T47D (cell line): ENCODE measurements around the gene BCO1.
"Not testable (repeated sequence)": the region's sequence is repeated elsewhere in the genome, so short reads cannot be mapped to it uniquely, and the experiment has no call there.

Experiments
- DNase-seq, 2 experiments: peaks; one replicate each; pipeline versions ENCODE4 v3.0.0 to v3.0.0-alpha.2; 2011 to 2012; ENCODE audit warnings: low read depth in 1 of 2, low spot score in 1 of 2
- JUND ChIP-seq: IDR thresholded peaks from 2 replicates; pipeline ENCODE4 v1.6.1; 2012; ENCODE audit warnings: low read depth
- in situ Hi-C: cut with HindIII; loops from 2 replicates; pipeline ENCODE4 v1.10.0; 2016; ENCODE audit warnings: low sequenced_read_pairs, low pct_unique_long_range_greater_than_20kb

Gene BCO1

DNA sequence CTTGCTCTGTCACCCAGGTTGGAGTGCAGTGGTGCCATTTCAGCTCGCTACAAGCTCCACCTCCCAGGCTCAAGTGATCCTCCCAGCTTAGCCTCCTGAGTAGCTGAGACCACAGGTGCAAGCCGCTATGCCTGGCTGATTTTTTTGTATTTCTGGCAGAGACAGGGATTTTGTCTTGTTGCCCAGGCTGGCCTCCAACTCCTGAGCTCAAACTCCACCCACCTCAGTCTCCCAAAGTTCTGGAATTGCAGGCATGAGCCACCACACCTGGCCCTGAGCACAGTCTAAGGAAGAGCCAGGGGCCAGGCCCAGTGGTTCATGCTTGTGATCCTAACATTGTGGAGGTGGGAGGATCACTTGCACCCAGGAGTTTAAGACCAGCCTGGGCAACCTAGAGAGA lies 21.8 kb upstream of the BCO1 start:
- in situ Hi-C loops: no loop called here
- DNase-seq: no peak
- no peak for TF ChIP-seq JUND

DNA sequence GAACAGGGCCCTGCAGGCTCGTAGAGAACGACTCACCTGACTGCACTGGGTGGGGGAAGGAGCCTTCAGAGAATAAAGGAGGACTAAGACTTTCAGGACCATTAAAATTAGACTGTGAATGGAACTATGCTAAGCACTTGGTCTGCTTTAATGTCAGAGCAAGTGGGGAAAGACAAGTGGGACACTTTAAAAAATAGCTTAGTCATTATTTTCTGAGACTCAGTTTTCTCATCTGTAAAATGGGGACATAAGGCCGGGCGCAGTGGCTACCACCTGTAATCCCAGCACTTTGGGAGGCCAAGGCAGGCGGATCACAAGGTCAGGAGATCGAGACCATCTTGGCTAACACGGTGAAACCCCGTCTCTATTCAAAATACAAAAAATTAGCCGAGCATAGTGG lies 19.3 kb upstream of the BCO1 start:
- no peak for TF ChIP-seq JUND
- no peak for DNase-seq
- in situ Hi-C loops: no loop called here

DNA sequence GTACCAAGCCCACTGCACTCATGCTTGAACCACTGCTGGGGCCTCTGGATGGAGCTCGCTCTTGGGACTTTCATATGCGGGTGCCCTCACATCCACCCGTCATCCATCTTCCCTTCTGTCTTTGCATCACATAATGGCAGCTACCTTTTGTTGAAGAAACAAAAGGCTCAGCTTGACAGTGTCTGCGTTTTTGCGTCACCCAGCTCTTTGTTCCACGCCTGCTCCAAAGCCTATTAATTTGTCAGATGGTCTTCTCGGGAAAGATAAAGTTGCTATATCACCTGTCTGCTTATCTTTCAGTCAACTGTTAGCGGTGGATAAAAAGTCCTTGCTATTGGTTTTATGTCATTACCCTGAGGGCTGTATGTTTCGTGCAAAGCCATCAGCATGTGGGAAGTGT lies 18.1 kb upstream of the BCO1 start:
- no peak for DNase-seq
- TF ChIP-seq JUND: no peak
- in situ Hi-C loops: no loop called here

DNA sequence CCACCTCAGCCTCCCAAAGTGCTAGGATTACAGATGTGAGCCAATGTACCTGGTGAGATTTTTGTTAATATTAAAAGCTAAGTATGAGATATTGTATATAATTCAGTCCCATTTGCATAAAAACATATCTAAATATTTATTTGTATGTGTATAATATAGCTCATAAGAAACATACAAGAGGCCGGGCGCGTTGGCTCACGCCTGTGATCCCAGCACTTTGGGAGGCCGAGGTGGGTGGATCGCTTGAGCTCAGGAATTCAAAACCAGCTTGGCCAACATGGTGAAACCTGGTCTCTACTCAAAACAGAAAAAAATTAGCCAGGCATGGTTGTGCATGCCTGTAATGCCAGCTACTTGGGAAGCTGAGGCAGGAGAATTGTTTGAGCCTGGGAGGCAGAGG lies 16.8 kb upstream of the BCO1 start:
- no peak for DNase-seq
- in situ Hi-C loops: no loop called here
- TF ChIP-seq JUND: no peak

DNA sequence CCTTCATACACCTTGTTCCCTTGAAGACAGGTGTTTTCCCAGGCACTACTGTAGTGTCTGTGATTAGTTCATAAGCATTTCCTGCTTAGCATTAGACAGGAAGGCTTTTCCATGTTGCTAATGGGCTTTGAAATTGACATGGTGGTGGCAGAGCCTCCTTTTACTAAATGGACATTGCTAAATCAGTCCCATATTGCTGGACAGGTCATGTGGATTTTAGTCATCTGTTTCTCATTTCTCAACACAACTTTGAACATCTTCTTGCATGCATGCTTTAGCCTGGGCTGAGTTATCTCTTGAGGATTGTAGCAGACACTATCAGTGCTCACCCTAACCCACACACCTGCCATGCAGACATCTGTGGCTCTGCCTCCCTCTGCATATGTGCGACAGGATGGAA lies 13.7 kb upstream of the BCO1 start:
- no peak for TF ChIP-seq JUND
- in situ Hi-C loops: no loop called here
- DNase-seq: no peak

DNA sequence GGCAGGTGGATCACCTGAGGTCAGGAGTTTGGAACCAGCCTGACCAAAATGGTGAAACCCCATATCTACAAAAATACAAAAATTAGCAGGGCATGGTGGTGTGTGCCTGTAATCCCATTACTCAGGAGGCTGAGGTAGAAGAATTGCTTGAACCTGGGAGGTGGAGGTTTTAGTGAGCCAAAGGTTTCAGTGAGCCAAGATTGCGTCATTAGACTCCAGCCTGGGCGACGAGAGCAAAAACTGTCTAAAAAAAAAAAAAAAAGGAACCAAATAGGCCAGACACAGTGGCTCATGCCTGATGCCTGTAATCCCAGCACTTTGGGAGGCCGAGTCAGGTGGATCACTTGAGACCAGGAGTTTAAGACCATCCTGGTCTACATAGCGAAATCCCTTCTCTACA lies 12.8 kb upstream of the BCO1 start:
- DNase-seq, in situ Hi-C loops: not testable (repeated sequence)

DNA sequence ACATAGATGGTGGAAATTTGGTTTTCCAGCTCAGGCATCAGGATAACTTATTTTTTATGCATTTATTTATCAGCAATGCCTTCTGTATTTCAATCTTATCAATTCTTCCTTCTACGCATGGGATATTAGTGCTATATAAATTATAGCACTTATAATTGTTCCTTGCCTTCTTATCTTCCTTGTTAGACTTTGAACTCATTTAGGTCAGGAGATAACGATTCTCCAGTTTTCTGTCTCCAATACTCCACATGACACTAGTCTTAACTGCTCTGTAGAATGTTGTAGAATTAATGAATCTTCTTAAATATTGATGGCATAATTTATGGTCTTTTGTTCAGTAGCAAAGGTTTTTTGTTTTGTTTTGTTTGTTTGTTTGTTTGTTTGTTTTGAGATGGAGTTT lies 10.7 kb upstream of the BCO1 start:
- TF ChIP-seq JUND: no peak
- no peak for DNase-seq
- in situ Hi-C loops: no loop called here

DNA sequence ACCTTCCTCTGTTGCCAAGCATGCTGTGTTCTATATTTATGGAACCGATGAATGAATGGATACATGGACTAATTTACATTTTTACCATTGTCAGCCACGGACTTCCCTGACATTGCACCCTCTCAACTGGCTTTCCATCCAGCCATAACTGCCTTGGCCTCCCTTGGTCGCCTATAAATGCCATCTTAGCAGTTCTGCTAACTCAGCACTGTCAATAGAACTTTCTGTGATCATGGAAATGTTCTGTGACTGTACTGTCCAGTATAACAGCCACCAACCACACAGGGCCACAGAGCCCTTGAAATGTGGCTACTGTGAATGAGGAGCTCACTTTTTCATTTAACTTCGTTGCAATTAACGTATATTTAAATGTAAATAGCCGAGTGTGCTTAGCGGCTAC lies 8.7 kb upstream of the BCO1 start:
- no peak for DNase-seq
- in situ Hi-C loops: no loop called here
- TF ChIP-seq JUND: no peak

DNA sequence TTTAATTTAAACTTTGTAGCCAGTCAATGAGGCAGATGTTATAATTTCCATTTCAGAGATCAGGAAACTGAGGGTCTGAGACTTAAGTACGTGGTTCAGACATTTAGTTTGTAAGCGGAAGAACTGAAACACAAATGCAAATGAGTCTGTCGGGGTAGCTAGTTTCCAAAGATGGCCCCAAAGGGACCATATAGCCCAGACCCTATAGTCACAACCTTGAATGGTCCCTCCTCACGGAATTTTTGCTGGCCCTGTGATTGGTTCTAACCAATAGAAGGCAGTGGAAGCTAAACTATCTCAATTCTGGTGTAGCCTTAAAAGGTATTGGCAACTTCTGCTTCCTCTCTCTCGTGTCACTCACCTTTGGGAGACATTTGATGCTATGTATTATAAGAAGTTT lies 7.5 kb upstream of the BCO1 start:
- no peak for DNase-seq
- no peak for TF ChIP-seq JUND
- in situ Hi-C loops: no loop called here

DNA sequence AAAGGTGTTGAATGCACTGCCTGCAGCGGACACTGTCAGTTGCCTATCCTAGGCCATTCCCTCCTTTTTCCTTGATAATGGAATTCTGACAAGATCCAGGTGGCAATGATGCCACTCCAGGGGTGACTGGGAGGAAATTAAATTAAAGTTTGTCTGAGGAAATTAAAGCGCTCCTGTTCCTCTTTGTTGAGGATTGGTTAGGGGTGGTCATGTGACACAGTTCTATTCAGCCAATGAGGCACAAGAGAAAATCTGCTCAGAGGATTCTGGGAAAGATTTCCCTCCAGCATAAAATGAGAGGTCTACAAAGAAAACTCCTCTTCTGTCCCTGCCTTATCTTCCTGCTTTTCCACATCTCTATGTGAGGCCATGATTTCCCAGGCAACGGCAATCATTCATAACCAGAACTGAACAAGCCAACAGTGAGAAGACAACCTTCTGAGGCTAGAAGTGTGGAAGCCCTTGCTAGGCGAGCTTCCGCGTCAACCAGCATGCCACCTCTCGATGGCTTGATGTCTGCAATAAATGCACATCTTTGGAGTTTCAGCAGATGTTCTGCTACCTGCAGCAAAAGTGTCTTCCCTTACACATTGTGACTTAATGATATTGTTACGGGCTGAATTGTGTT lies 5.6 kb upstream of the BCO1 start:
- TF ChIP-seq JUND: no peak
- DNase-seq: no peak
- in situ Hi-C loops: no loop called here

DNA sequence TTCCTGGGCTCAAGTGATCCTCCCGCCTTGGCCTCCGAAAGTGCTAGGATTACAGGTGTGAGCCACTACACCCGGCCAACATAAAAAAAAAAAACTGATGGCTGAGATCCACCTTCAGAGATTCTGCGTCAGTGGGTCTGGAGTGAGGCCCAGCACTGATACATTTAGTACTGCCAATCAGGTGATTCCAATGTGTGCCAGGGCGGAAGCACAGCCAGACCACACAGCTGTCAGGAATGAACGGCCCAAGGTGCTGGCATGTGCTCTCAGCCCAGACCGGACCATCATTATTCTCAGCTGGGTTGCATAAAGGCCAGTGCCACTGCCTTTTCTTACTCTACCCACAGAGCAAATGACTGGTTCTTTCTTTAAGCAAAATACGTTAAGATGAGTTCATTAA lies 1.2 kb upstream of the BCO1 start:
- in situ Hi-C loops: no loop called here
- no peak for TF ChIP-seq JUND
- no peak for DNase-seq

DNA sequence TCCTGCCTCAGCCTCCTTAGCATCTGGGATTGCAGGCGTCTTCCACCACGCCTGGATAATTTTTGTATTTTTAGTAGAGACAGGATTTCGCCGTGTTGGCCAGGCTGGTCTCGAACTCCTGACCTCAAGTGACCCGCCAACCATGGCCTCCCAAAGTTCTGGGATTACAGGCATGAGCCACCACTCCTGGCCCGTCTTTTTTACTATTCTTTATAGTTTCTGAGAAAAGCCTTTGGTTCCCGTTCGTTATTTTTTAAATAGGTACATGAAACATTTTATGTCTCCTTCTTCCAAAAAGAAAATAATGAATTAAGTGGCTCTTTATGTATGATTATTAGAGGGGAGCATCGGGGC lies 570 bp upstream of the BCO1 start:
- in situ Hi-C loops: no loop called here
- no peak for DNase-seq
- TF ChIP-seq JUND: no peak

DNA sequence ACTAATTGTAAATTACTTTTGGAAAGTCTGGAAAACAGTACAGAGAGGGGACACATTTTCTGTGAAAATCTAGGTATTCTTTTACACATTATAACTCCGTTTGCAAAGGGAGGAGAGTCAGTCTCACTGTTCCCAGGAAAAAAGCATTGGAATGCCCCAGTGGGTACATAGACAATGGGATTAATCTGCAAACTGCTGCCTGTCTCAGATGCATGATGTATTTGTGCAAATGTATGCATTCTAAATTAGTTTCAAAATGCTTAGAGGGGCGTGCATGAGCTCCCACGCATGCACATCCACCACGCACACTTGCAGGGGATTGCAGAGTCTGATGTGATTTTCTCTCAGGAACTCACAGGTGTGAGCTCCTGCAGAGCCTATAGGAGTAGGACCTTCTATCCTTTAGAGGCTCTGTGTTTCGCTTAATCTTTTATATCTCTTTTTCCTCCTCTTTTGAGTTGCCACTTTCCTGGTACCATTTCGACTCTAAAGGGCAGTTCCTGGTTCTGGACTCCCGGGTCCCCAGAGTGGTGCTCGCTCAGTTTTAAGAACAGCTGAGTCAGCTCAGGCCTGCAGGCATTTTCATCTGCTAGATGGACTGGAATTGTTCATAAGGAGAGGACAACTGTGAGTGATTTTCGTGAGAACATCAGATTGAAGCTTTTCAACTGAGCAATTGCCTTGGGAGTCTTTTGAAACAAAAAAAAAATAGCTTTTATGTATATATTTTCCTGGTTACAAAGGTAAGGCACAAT lies 1.1 kb downstream of the BCO1 start:
- DNase-seq: no peak
- no peak for TF ChIP-seq JUND
- in situ Hi-C loops: no loop called here

DNA sequence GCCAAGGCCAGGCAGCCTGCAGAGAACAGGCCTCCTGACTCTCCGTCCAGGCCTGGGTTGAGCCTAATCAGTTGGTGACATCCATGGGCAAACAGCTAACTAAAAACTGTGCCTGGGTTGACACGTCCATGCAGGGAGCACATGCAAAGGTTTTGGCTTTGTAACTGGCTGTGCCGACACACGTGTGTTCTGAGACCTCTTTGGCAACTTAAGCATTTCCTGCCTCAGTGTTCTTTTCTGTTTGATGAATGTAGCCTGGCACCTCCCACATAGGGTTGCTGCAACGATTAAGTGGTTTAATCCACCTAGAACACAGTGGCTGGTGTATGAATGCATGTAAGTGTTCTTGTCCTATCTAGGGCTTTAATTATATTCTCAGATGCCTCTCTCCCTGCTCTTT lies 3.2 kb downstream of the BCO1 start:
- DNase-seq: no peak
- in situ Hi-C loops: no loop called here
- TF ChIP-seq JUND: no peak
